GM18868 (cell line): ENCODE measurements around the gene KBTBD13.

Experiments
- ATAC-seq: cut with Tn5 transposase; IDR thresholded peaks from one replicate; pipeline ENCODE4 v1.9.1; 2021; ENCODE audit warnings: mild to moderate bottlenecking, moderate library complexity; ENCODE audit not compliant: unreplicated experiment

Gene KBTBD13

DNA sequence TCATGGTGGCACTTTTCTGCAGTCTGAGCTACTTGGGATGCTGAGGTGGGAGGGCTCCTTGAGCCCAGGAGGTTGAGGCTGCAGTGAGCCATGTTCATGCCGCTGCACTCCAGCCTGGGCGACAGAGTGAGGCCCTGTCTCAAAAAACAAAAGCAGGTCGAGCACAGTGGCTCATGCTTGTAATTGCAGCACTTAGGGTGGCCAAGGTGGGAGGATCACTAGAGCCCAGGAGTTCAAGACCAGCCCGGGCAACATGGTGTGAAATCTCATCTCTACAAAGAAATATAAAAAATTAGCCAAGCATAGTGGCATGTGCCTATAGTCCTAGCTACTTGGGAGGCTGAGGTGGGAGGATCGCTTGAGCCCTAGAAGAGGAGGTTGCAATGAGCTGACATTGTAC is 28.5 kb downstream of the KBTBD13 start:
- ATAC-seq: no peak

DNA sequence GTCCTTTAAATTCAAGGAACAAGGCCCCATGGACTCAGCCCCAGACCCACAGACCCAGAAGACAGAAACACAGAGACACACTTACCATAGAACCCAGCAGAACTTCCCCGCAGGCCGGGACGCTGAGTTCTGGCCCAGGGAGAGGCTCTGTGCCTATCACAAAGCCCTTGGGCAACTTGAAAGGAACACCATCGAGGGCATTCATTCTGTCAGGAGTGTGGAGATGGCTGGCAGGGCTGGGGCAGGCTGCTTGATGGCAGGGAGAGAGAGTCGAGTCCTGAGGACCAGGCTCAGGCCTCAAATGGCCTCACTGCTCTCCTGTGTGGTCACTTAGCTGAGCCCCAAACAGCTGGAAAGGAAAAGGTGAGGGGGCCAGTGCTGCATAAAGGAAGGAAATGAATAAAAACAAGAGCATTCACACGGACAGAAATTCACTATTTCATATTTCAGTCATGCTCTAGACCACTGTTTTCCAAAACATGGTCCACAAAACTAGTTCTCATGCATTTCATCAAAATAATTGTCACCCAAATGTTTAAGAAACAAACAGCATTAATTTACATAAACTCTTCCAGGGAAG is 29.6 kb downstream of the KBTBD13 start:
- no peak for ATAC-seq

DNA sequence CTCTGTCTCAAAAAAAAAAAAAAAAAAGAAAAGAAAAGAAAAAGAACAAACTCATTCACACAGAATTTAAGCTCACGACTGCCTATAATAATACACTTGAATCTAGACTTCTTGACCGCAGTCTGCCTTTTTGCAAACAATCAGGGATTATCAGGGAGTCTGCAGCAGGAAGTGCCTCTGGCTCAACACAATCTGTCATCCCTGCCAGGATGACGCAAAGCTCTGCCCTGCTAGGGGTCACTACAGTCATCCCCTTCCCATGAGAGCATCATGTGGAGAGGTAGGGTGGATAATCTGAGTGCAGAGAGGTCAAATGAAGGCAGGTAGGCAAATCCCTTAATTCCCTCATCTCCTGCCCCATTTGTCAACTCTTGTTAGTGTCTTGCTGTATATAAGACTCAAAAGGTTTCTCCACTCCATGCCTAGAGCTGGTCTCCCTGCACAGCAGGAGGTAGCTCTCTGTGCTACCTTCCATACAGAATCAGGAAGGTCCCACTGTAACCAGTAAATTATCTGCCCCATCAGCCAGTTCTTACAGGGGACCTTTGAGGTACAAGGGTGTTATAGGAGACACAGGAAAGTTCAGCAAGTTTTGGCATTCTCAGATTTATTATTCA is 34.2 kb downstream of the KBTBD13 start:
- ATAC-seq: no peak

DNA sequence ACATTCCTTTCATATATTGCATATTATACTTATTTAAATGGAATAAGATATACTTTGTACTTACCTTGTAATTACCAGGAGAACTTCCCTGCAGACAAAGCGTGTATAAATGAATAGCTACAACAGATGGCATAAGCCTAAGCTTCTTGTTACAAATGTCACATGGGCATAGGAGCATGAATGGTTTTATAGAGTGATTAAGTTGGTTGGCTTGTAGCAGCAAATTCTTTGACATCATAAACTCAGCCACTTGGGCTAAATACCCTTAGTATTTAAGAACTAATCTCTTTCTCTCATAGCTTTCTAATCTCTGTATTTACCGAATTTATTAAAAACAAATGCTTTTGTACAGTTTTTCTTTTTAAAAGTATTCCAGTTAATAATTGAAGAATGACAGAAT is 38.5 kb downstream of the KBTBD13 start, which contains the start of gene UBAP1L:
UBAP1L (minus strand) TSS at position 115 of the 400 bp plus-strand sequence. CDS start 8,985 bp downstream, outside the sequence.
- no peak for ATAC-seq

DNA sequence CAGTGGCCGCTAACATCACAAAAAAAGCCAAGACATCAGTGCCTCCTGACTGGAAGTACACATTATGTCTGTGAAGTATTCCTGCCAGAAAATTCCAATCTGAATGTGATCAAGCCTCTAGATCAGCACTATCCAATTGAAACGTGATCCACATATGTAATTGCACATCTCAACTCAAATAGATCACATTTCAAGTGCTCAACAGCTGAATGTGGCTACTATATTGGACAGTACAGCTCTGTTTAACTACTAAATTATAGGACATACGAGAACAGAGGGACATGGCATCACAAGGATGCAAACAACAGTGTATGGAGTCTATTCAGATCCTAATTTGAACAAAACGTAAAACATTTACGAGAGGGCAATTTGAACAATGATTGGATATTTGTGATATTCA is 39.0 kb downstream of the KBTBD13 start:
- no peak for ATAC-seq
